Gastroesophageal sphincter (tissue), 4 donors: Measurements from ENCODE around the gene MRPL9. TPM values are rescaled to one million over a fixed set of nuclear protein-coding genes. Genes with fewer than 3 reads are reported as not detected.
"Not testable (repeated sequence)": the region's sequence is repeated elsewhere in the genome, so short reads cannot be mapped to it uniquely, and the experiment has no call there.

ENCODE experiments used
- ATAC-seq: fragments of 150-250 bp; one replicate; pipeline ENCODE4 v1.9.1; 2016; ENCODE audit warnings: mild to moderate bottlenecking, moderate library complexity
- H3K27ac ChIP-seq, 4 donors: fragments of 200-600 bp; sonication (generic) in 3 of 4; 1 replicate in 3 of 4; 2 replicates in 1 of 4; pipeline ENCODE4 v1.5.1; 2016 to 2019
- H3K27me3 ChIP-seq: fragments of 200-600 bp; sonication (generic); one replicate; pipeline ENCODE4 v1.5.1; 2019
- H3K36me3 ChIP-seq, 2 donors: fragments of 200-600 bp; sonication (generic); one replicate each; pipeline ENCODE4 v1.5.1; 2019; ENCODE audit warnings: control low read depth in 1 of 2
- H3K4me1 ChIP-seq, 3 donors: fragments of 200-600 bp; sonication (generic); 1 replicate in 2 of 3; 2 replicates in 1 of 3; pipeline ENCODE4 v1.5.1; 2016 to 2019; ENCODE audit warnings: control low read depth in 2 of 3
- H3K4me3 ChIP-seq, 2 donors: fragments of 200-600 bp; sonication (generic); one replicate each; pipeline ENCODE4 v1.5.1; 2019; ENCODE audit warnings: mild to moderate bottlenecking in 1 of 2, moderate library complexity in 1 of 2
- H3K9me3 ChIP-seq, 3 donors: fragments of 200-600 bp; sonication (generic); one replicate each; pipeline ENCODE4 v1.5.1; 2017 to 2019; ENCODE audit warnings: control low read depth in 2 of 3
- EP300 ChIP-seq: sonication (generic); formaldehyde crosslinking; IDR thresholded peaks from one replicate; pipeline ENCODE4 v1.6.1; 2017; ENCODE audit warnings: antibody characterized with exemption, mild to moderate bottlenecking
- POLR2A ChIP-seq, 2 donors: fragments of 450-650 bp; IDR thresholded peaks; one replicate each; pipeline ENCODE4 v1.6.1; 2017; ENCODE audit warnings: antibody characterized with exemption in 2 of 2, mild to moderate bottlenecking in 2 of 2, moderate library complexity in 1 of 2
- POLR2AphosphoS5 ChIP-seq: sonication (generic); formaldehyde crosslinking; IDR thresholded peaks from one replicate; pipeline ENCODE4 v1.6.1; 2017; ENCODE audit warnings: antibody characterized with exemption
- WGBS, 2 donors: methylation state at CpG; one replicate each; pipeline ENCODE4 v1.1.5; 2018; ENCODE audit warnings: low coverage in 1 of 2; 5-methylcytosine and 5-hydroxymethylcytosine counted together
- total RNA-seq, 4 donors: library from RNA; depleted of rRNA; stranded (reverse); fragments of >200 nt; gene quantifications; one replicate each; pipeline ENCODE4 v1.1.0, GENCODE V29; 2016
- TF ChIP-seq, protein P1 (sequence below), 4 experiments: fragments of 200-600 bp in 2 of 4; fragments of 450-650 bp in 2 of 4; sonication (generic) in 1 of 4; IDR thresholded peaks; one replicate each; pipeline ENCODE4 v1.5.1; 2017 to 2019; ENCODE audit warnings: antibody characterized with exemption in 4 of 4, mild to moderate bottlenecking in 2 of 4, moderate library complexity in 2 of 4

The MRPL9 gene
- total RNA-seq, 4 donors from 2014 or later = 49.7 to 60.7 (median 55.5) TPM

DNA sequence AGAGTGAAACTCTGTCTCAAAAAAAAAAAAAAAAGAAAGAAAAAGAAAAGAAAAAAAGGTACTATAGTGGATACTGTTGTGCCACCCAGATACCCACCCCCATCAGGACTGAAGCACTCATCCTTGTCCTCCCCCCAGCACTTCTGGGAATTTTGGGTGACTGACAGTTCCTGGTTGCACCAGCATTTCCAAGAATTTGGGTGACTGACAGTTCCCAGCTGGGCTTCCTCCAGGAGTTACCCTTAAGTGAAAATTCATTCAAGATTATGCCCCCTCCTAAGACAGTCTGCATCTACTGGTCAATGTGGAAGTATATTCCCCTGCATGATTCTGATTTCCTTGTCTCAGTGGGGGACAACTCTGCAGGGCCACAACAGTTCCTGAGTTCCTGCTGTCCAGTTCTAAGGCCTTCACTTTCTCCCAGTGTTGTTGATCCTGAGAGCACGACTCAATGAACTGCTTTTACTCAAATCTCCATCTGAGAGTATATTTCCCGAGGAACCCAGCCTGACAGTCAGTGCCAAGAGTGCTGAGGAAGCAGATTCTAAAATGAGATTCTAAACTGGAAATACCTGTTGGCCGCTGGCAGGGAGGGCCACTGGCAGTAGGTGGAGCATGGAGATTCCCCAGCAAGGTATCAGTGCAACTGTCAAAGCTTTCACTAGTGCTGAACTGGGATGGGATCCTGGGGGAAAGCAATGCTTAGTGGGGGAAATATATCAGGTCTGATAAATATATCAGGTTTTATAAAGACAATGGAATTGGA lies 23.5 kb downstream of the MRPL9 start:
- Histone ChIP-seq H3K4me3 (no peak overlapping the region), H3K27me3 (no peaks in the 10 kb centered on the region), H3K9me3 (no peaks in the 10 kb centered on the region), H3K36me3 (no peaks in the 10 kb centered on the region), H3K4me1 (peaks cover 0 to 5% (median 0%) of the 10 kb centered on the region in 3 donors), H3K27ac (no peak overlapping the region)
- no peak for ATAC-seq
- WGBS, 2 donors = 30 to 80% methylated on average over 1 to 3 of the region's 3 CpGs
- TF ChIP-seq EP300 (no peak), POLR2AphosphoS5 (no peak), POLR2A (IDR thresholded peaks at IDR 0.05) (no peak)
- TF ChIP-seq, protein P1, sequence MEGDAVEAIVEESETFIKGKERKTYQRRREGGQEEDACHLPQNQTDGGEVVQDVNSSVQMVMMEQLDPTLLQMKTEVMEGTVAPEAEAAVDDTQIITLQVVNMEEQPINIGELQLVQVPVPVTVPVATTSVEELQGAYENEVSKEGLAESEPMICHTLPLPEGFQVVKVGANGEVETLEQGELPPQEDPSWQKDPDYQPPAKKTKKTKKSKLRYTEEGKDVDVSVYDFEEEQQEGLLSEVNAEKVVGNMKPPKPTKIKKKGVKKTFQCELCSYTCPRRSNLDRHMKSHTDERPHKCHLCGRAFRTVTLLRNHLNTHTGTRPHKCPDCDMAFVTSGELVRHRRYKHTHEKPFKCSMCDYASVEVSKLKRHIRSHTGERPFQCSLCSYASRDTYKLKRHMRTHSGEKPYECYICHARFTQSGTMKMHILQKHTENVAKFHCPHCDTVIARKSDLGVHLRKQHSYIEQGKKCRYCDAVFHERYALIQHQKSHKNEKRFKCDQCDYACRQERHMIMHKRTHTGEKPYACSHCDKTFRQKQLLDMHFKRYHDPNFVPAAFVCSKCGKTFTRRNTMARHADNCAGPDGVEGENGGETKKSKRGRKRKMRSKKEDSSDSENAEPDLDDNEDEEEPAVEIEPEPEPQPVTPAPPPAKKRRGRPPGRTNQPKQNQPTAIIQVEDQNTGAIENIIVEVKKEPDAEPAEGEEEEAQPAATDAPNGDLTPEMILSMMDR (IDR thresholded peaks at IDR 0.05) = no peak

DNA sequence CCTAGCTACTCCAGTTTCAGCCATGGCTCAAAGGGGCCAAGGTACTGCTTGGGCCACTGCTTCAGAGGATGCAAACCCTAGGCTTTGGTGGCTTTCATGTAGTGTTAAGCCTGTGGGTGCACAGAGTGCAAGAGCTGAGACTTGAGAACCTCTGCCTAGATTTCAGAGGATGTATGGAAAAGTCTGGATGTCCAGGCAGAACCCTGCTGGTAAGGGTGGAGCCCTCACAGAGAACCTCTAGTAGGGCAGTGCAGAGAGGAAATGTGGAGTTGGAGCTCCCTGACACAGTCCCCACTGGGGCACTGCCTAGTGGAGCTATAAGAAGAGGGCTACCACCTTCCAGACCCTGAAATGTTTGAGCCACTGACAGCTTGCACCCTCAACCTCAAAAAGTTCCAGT lies 25.8 kb downstream of the MRPL9 start:
- TF ChIP-seq POLR2A (IDR thresholded peaks at IDR 0.05) (no peak), EP300 (no peak), POLR2AphosphoS5 (no peak)
- TF ChIP-seq, protein P1 (IDR thresholded peaks at IDR 0.05) = no peak
- ATAC-seq = no peak

DNA sequence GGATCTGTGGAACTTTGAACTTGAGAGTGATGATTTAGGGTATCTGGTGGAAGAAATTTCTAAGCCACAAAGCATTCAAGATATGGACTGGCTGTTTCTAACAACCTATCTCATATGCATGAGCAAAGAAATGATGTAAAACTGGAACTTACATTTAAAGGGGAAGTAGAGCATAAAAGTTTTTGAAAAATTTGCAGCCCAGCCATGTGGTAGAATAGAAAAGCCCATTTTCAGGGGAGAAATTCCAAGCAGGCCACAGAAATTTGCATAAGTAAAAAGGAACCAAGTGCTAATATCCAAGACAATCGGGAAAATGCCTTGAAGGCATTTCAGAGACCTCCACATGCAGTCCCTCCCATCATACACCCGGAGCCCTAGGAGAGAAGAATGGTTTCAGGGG lies 26.3 kb downstream of the MRPL9 start:
- Histone ChIP-seq H3K36me3 (no peaks in the 10 kb centered on the region), H3K27ac (no peak overlapping the region), H3K4me1 (peaks cover 0 to 7% (median 0%) of the 10 kb centered on the region in 3 donors), H3K9me3 (no peaks in the 10 kb centered on the region), H3K4me3 (no peak overlapping the region), H3K27me3 (no peaks in the 10 kb centered on the region)
- 58 to 79% methylated on average over 2 of the region's 2 CpGs for WGBS, 2 donors
- TF ChIP-seq POLR2A (IDR thresholded peaks at IDR 0.05) = no peak
- TF ChIP-seq EP300 = no peak
- TF ChIP-seq, protein P1 (IDR thresholded peaks at IDR 0.05) = no peak
- no peak for TF ChIP-seq POLR2AphosphoS5
- ATAC-seq = no peak

More for the DNA sequence above, 25.8 kb downstream of the MRPL9 start:
- no peaks in the 10 kb centered on the region for H3K36me3 ChIP-seq
- no peak overlapping the region for H3K4me3 ChIP-seq
- no peaks in the 10 kb centered on the region for H3K9me3 ChIP-seq
- H3K4me1 ChIP-seq = peaks cover 0 to 7% (median 0%) of the 10 kb centered on the region in 3 donors
- H3K27me3 ChIP-seq = no peaks in the 10 kb centered on the region
- no peak overlapping the region for H3K27ac ChIP-seq

DNA sequence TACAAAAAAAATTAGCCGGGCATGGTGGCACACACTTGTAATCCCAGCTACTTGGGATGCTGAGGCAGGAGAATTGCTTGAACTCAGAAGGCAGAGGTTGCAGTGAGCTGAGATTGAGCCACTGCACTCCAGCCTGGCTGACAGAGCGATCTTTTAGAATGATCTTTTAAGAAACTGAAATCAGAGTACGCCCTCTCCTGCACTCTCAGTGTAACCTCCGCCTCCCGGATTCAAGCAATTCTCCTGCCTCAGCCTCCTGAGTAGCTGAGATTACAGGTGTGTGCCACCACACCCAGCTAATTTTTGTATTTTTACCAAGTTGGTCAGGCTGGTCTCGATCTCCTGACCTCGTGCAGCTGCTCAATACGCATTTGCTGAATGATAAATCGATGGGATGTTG lies 29.3 kb downstream of the MRPL9 start:
- H3K36me3 ChIP-seq, H3K4me3 ChIP-seq, H3K27ac ChIP-seq, H3K27me3 ChIP-seq, H3K9me3 ChIP-seq, H3K4me1 ChIP-seq, ATAC-seq: not testable (repeated sequence)
- WGBS, 2 donors = 87 to 93% methylated on average over 3 to 8 of the region's 9 CpGs

DNA sequence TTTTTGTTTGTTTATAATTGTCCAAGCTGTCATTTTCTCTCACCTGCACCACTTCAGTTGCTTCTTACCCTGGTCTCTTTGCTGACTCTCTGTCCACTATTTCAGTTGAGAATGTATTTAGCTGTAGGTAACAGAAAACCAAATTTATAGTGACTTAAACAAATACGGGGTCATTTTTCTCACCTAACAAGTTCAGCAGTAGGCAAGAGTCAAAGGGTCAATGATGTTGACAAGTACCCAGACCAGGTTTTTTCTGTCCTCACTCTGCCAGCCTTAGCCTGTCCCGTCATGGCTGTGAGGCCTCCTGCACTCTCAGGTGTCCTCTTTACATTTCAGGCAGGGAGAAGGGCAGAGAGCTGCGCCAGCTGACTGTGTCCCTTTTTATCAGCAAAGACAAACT lies 30.2 kb downstream of the MRPL9 start:
- TF ChIP-seq, protein P1 (IDR thresholded peaks at IDR 0.05) = no peak
- TF ChIP-seq POLR2A (IDR thresholded peaks at IDR 0.05) = no peak
- no peak for TF ChIP-seq POLR2AphosphoS5
- no peak for TF ChIP-seq EP300
- ATAC-seq = no peak
- no peaks in the 10 kb centered on the region for H3K9me3 ChIP-seq
- no peaks in the 10 kb centered on the region for H3K36me3 ChIP-seq
- WGBS, 2 donors = 81 to 100% methylated on average over 1 to 2 of the region's 3 CpGs
- H3K27ac ChIP-seq = no peak overlapping the region
- no peaks in the 10 kb centered on the region for H3K27me3 ChIP-seq
- no peak overlapping the region for H3K4me3 ChIP-seq
- H3K4me1 ChIP-seq = peaks cover 0 to 16% (median 0%) of the 10 kb centered on the region in 3 donors
